HEK293 (cell line): ENCODE results near the gene GSK3B.

Source experiments
- FEZF1 ChIP-seq: fragments of 450-650 bp; formaldehyde crosslinking; IDR thresholded peaks from 2 replicates; pipeline ENCODE4 v1.5.1; 2016; ENCODE audit warnings: missing biosample characterization, missing genetic modification characterization
- HOXA7 ChIP-seq: sonication (generic); formaldehyde crosslinking; IDR thresholded peaks from 2 replicates; pipeline ENCODE4 v1.8.1; 2022; ENCODE audit warnings: missing genetic modification reagents, borderline replicate concordance
- HOXD13 ChIP-seq: sonication (generic); formaldehyde crosslinking; IDR thresholded peaks from 2 replicates; pipeline ENCODE4 v1.8.0; 2022; ENCODE audit warnings: missing genetic modification reagents, borderline replicate concordance
- KLF10 ChIP-seq: fragments of 450-650 bp; IDR thresholded peaks from 2 replicates; pipeline ENCODE4 v1.5.1; 2018; ENCODE audit warnings: missing biosample characterization, mild to moderate bottlenecking, missing genetic modification characterization
- ZBTB17 ChIP-seq: fragments of 450-650 bp; formaldehyde crosslinking; IDR thresholded peaks from 2 replicates; pipeline ENCODE4 v1.5.1; 2016; ENCODE audit warnings: missing biosample characterization, missing genetic modification characterization
- ZBTB7A ChIP-seq: fragments of 450-650 bp; formaldehyde crosslinking; IDR thresholded peaks from 2 replicates; pipeline ENCODE4 v1.5.1; 2016; ENCODE audit warnings: low read depth, missing biosample characterization, missing genetic modification characterization
- ZNF133 ChIP-seq: fragments of 450-650 bp; formaldehyde crosslinking; IDR thresholded peaks from 2 replicates; pipeline ENCODE4 v1.5.1; 2016; ENCODE audit warnings: missing biosample characterization, missing genetic modification characterization
- ZNF2 ChIP-seq: fragments of 450-650 bp; formaldehyde crosslinking; IDR thresholded peaks from 2 replicates; pipeline ENCODE4 v1.5.1; 2016; ENCODE audit warnings: missing biosample characterization, missing genetic modification characterization
- ZNF510 ChIP-seq: fragments of 450-650 bp; formaldehyde crosslinking; IDR thresholded peaks from 2 replicates; pipeline ENCODE4 v1.5.1; 2018; ENCODE audit warnings: mild to moderate bottlenecking, missing genetic modification characterization, missing biosample characterization; ENCODE audit not compliant: insufficient replicate concordance
- ZNF544 ChIP-seq: fragments of 450-650 bp; formaldehyde crosslinking; IDR thresholded peaks from 2 replicates; pipeline ENCODE4 v1.5.0; 2017; ENCODE audit warnings: missing biosample characterization, missing genetic modification characterization
- ZNF549 ChIP-seq: fragments of 450-650 bp; IDR thresholded peaks from 2 replicates; pipeline ENCODE4 v1.5.1; 2018; ENCODE audit warnings: missing biosample characterization, missing genetic modification characterization, mild to moderate bottlenecking, inconsistent platforms, moderate library complexity
- ZNF585B ChIP-seq: fragments of 450-650 bp; formaldehyde crosslinking; IDR thresholded peaks from 2 replicates; pipeline ENCODE4 v1.5.1; 2016; ENCODE audit warnings: missing biosample characterization, missing genetic modification characterization
- ZNF660 ChIP-seq: fragments of 450-650 bp; IDR thresholded peaks from 2 replicates; pipeline ENCODE4 v1.5.1; 2018; ENCODE audit warnings: missing biosample characterization, mild to moderate bottlenecking, missing genetic modification characterization
- ZNF785 ChIP-seq: fragments of 450-650 bp; formaldehyde crosslinking; IDR thresholded peaks from 2 replicates; pipeline ENCODE4 v1.5.1; 2016; ENCODE audit warnings: missing biosample characterization, missing genetic modification characterization
- ZNF830 ChIP-seq: fragments of 450-650 bp; IDR thresholded peaks from 2 replicates; pipeline ENCODE4 v1.5.0; 2018; ENCODE audit warnings: missing biosample characterization, missing genetic modification characterization, low read depth, mild to moderate bottlenecking, moderate library complexity
- ZSCAN30 ChIP-seq: fragments of 450-650 bp; IDR thresholded peaks from 2 replicates; pipeline ENCODE4 v1.5.1; 2018; ENCODE audit warnings: missing biosample characterization, mild to moderate bottlenecking, missing genetic modification characterization, moderate library complexity
- TF ChIP-seq, protein P1 (sequence below): fragments of 450-650 bp; formaldehyde crosslinking; IDR thresholded peaks from 2 replicates; pipeline ENCODE4 v1.5.1; 2016; ENCODE audit warnings: missing biosample characterization, missing genetic modification characterization
- TF ChIP-seq, protein P2 (sequence below): fragments of 450-650 bp; formaldehyde crosslinking; IDR thresholded peaks from 2 replicates; pipeline ENCODE4 v1.5.1; 2016; ENCODE audit warnings: missing biosample characterization, missing genetic modification characterization
- TF ChIP-seq, protein P3 (sequence below): fragments of 450-650 bp; formaldehyde crosslinking; IDR thresholded peaks from 2 replicates; pipeline ENCODE4 v1.5.1; 2016; ENCODE audit warnings: missing biosample characterization, missing genetic modification characterization
- TF ChIP-seq, protein P4 (sequence below): fragments of 450-650 bp; formaldehyde crosslinking; IDR thresholded peaks from 2 replicates; pipeline ENCODE4 v1.5.1; 2016; ENCODE audit warnings: missing biosample characterization, missing genetic modification characterization
- TF ChIP-seq, protein P5 (sequence below): fragments of 450-650 bp; IDR thresholded peaks from 2 replicates; pipeline ENCODE4 v1.5.1; 2018; ENCODE audit warnings: missing biosample characterization, mild to moderate bottlenecking, missing genetic modification characterization
- TF ChIP-seq, protein P6 (sequence below): fragments of 450-650 bp; formaldehyde crosslinking; IDR thresholded peaks from 2 replicates; pipeline ENCODE4 v1.5.1; 2017; ENCODE audit warnings: missing biosample characterization, missing genetic modification characterization
- TF ChIP-seq, protein P7 (sequence below): fragments of 450-650 bp; formaldehyde crosslinking; IDR thresholded peaks from 2 replicates; pipeline ENCODE4 v1.5.1; 2016; ENCODE audit warnings: missing biosample characterization, missing genetic modification characterization
- TF ChIP-seq, protein P8 (sequence below): fragments of 450-650 bp; formaldehyde crosslinking; IDR thresholded peaks from 2 replicates; pipeline ENCODE4 v1.5.1; 2016; ENCODE audit warnings: missing biosample characterization, missing genetic modification characterization
- TF ChIP-seq, protein P9 (sequence below): fragments of 450-650 bp; formaldehyde crosslinking; IDR thresholded peaks from 2 replicates; pipeline ENCODE4 v1.5.1; 2017; ENCODE audit warnings: missing biosample characterization, missing genetic modification characterization

The GSK3B gene

DNA sequence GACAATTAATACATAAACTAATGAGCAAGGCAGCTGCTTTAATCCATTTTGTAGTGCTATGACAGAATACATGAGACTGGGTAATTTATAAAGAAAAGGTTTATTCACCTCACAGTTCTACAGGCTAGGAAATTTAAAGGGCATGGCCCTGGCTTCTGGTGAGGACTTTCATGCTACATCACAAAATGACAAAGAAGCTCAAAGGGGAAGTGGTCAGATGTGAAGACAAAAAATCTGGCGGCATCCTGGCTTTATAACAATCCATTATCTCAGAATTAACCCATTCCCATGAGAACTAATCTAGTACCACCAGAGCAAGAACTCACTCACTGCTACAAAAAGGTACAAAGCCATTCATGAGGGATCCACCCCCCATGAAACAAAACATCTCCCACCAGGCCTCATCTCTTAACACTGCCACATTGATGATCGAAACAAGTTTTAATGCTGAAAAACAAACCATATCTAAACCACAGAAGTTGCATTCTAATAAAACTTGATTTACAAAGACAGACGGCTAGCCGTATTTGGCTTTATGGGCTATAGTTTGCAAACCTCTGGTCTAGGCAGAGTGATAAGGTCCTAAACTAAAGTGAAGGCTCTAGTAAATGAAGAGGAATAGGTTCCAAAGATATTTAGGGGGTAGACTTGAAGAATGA is 44.2 kb downstream of the GSK3B start (continued):
- TF ChIP-seq, protein P1, sequence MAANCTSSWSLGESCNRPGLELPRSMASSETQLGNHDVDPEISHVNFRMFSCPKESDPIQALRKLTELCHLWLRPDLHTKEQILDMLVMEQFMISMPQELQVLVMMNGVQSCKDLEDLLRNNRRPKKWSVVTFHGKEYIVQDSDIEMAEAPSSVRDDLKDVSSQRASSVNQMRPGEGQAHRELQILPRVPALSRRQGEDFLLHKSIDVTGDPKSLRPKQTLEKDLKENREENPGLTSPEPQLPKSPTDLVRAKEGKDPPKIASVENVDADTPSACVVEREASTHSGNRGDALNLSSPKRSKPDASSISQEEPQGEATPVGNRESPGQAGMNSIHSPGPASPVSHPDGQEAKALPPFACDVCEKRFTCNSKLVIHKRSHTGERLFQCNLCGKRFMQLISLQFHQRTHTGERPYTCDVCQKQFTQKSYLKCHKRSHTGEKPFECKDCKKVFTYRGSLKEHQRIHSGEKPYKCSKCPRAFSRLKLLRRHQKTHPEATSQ, result no peak
- TF ChIP-seq ZBTB7A (no peak), ZNF830 (tag by site-specific recombination) (no peak), ZSCAN30 (tag by site-specific recombination) (no peak), ZNF585B (tag by site-specific recombination) (no peak), HOXA7 (CRISPR knock-in tag) (no peak), ZNF544 (tag by site-specific recombination) (no peak), FEZF1 (tag by site-specific recombination) (peak; percentile 96), ZNF549 (tag by site-specific recombination) (no peak), ZNF510 (tag by site-specific recombination) (no peak), ZNF660 (tag by site-specific recombination) (no peak), HOXD13 (no peak), ZNF2 (tag by site-specific recombination) (no peak), KLF10 (tag by site-specific recombination) (no peak), ZNF133 (tag by site-specific recombination) (no peak), ZNF785 (tag by site-specific recombination) (no peak), ZBTB17 (tag by site-specific recombination) (no peak)
- TF ChIP-seq, protein P2, sequence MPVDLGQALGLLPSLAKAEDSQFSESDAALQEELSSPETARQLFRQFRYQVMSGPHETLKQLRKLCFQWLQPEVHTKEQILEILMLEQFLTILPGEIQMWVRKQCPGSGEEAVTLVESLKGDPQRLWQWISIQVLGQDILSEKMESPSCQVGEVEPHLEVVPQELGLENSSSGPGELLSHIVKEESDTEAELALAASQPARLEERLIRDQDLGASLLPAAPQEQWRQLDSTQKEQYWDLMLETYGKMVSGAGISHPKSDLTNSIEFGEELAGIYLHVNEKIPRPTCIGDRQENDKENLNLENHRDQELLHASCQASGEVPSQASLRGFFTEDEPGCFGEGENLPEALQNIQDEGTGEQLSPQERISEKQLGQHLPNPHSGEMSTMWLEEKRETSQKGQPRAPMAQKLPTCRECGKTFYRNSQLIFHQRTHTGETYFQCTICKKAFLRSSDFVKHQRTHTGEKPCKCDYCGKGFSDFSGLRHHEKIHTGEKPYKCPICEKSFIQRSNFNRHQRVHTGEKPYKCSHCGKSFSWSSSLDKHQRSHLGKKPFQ (tag by site-specific recombination), result 0 out of 2 replicates have a peak, but pooled peaks have one; percentile 20
- TF ChIP-seq, protein P3, sequence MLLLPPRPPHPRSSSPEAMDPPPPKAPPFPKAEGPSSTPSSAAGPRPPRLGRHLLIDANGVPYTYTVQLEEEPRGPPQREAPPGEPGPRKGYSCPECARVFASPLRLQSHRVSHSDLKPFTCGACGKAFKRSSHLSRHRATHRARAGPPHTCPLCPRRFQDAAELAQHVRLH (tag by site-specific recombination), result peak; percentile 78
- TF ChIP-seq, protein P4, sequence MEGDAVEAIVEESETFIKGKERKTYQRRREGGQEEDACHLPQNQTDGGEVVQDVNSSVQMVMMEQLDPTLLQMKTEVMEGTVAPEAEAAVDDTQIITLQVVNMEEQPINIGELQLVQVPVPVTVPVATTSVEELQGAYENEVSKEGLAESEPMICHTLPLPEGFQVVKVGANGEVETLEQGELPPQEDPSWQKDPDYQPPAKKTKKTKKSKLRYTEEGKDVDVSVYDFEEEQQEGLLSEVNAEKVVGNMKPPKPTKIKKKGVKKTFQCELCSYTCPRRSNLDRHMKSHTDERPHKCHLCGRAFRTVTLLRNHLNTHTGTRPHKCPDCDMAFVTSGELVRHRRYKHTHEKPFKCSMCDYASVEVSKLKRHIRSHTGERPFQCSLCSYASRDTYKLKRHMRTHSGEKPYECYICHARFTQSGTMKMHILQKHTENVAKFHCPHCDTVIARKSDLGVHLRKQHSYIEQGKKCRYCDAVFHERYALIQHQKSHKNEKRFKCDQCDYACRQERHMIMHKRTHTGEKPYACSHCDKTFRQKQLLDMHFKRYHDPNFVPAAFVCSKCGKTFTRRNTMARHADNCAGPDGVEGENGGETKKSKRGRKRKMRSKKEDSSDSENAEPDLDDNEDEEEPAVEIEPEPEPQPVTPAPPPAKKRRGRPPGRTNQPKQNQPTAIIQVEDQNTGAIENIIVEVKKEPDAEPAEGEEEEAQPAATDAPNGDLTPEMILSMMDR (tag by site-specific recombination), result no peak
- TF ChIP-seq, protein P5, sequence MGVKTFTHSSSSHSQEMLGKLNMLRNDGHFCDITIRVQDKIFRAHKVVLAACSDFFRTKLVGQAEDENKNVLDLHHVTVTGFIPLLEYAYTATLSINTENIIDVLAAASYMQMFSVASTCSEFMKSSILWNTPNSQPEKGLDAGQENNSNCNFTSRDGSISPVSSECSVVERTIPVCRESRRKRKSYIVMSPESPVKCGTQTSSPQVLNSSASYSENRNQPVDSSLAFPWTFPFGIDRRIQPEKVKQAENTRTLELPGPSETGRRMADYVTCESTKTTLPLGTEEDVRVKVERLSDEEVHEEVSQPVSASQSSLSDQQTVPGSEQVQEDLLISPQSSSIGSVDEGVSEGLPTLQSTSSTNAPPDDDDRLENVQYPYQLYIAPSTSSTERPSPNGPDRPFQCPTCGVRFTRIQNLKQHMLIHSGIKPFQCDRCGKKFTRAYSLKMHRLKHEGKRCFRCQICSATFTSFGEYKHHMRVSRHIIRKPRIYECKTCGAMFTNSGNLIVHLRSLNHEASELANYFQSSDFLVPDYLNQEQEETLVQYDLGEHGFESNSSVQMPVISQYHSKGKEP, result peak; percentile 85
- TF ChIP-seq, protein P6, sequence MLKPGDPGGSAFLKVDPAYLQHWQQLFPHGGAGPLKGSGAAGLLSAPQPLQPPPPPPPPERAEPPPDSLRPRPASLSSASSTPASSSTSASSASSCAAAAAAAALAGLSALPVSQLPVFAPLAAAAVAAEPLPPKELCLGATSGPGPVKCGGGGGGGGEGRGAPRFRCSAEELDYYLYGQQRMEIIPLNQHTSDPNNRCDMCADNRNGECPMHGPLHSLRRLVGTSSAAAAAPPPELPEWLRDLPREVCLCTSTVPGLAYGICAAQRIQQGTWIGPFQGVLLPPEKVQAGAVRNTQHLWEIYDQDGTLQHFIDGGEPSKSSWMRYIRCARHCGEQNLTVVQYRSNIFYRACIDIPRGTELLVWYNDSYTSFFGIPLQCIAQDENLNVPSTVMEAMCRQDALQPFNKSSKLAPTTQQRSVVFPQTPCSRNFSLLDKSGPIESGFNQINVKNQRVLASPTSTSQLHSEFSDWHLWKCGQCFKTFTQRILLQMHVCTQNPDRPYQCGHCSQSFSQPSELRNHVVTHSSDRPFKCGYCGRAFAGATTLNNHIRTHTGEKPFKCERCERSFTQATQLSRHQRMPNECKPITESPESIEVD (tag by site-specific recombination), result peak; percentile 77
- TF ChIP-seq, protein P7, sequence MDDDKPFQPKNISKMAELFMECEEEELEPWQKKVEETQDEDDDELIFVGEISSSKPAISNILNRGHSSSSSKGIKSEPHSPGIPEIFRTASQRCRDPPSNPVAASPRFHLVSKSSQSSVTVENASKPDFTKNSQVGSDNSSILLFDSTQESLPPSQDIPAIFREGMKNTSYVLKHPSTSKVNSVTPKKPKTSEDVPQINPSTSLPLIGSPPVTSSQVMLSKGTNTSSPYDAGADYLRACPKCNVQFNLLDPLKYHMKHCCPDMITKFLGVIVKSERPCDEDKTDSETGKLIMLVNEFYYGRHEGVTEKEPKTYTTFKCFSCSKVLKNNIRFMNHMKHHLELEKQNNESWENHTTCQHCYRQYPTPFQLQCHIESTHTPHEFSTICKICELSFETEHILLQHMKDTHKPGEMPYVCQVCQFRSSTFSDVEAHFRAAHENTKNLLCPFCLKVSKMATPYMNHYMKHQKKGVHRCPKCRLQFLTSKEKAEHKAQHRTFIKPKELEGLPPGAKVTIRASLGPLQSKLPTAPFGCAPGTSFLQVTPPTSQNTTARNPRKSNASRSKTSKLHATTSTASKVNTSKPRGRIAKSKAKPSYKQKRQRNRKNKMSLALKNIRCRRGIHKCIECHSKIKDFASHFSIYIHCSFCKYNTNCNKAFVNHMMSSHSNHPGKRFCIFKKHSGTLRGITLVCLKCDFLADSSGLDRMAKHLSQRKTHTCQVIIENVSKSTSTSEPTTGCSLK, result no peak
- TF ChIP-seq, protein P8, sequence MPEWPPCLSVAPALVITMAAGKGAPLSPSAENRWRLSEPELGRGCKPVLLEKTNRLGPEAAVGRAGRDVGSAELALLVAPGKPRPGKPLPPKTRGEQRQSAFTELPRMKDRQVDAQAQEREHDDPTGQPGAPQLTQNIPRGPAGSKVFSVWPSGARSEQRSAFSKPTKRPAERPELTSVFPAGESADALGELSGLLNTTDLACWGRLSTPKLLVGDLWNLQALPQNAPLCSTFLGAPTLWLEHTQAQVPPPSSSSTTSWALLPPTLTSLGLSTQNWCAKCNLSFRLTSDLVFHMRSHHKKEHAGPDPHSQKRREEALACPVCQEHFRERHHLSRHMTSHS (tag by site-specific recombination), result no peak
- TF ChIP-seq, protein P9, sequence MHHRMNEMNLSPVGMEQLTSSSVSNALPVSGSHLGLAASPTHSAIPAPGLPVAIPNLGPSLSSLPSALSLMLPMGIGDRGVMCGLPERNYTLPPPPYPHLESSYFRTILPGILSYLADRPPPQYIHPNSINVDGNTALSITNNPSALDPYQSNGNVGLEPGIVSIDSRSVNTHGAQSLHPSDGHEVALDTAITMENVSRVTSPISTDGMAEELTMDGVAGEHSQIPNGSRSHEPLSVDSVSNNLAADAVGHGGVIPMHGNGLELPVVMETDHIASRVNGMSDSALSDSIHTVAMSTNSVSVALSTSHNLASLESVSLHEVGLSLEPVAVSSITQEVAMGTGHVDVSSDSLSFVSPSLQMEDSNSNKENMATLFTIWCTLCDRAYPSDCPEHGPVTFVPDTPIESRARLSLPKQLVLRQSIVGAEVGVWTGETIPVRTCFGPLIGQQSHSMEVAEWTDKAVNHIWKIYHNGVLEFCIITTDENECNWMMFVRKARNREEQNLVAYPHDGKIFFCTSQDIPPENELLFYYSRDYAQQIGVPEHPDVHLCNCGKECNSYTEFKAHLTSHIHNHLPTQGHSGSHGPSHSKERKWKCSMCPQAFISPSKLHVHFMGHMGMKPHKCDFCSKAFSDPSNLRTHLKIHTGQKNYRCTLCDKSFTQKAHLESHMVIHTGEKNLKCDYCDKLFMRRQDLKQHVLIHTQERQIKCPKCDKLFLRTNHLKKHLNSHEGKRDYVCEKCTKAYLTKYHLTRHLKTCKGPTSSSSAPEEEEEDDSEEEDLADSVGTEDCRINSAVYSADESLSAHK (tag by site-specific recombination), result peak; percentile 70
